ENCODE measurements around the gene FBLL1.
"Not testable (repeated sequence)": the region's sequence is repeated elsewhere in the genome, so short reads cannot be mapped to it uniquely, and the experiment has no call there.

Gene FBLL1

GRCh38 chr5:168530621-168531150 is 1.6 kb downstream of the FBLL1 start:
- TF ChIP-seq, protein P1, sequence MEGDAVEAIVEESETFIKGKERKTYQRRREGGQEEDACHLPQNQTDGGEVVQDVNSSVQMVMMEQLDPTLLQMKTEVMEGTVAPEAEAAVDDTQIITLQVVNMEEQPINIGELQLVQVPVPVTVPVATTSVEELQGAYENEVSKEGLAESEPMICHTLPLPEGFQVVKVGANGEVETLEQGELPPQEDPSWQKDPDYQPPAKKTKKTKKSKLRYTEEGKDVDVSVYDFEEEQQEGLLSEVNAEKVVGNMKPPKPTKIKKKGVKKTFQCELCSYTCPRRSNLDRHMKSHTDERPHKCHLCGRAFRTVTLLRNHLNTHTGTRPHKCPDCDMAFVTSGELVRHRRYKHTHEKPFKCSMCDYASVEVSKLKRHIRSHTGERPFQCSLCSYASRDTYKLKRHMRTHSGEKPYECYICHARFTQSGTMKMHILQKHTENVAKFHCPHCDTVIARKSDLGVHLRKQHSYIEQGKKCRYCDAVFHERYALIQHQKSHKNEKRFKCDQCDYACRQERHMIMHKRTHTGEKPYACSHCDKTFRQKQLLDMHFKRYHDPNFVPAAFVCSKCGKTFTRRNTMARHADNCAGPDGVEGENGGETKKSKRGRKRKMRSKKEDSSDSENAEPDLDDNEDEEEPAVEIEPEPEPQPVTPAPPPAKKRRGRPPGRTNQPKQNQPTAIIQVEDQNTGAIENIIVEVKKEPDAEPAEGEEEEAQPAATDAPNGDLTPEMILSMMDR (IDR thresholded peaks at IDR 0.05; ENCODE audit: borderline replicate concordance, insufficient read depth, low read depth, low read length) = no peak
- H3K4me3 ChIP-seq (ENCODE audit: low read depth, low read length) = no peak overlapping the region

DNA sequence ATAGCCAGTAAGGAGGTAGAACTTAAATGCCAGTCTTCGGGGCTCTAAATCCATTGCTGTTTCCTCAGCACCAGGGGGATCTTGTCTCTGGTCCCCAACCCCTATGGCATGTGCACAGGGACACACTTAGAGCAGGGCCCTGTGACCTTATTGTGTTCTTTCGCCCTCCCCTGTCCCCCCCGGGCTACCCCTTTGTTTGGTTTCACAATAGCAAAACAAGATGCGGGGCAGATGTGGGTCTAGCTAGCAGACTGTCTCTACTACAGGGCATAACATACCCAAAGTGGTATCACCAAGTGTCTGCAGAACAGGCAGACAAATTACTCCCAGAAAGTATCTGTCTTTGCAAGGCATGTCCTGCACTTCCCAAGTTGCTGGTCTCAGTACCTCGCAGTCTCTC is 2.1 kb downstream of the FBLL1 start:
- no peak overlapping the region for H3K4me3 ChIP-seq (ENCODE audit: low read depth, low read length)
- TF ChIP-seq, protein P1 (IDR thresholded peaks at IDR 0.05; ENCODE audit: borderline replicate concordance, insufficient read depth, low read depth, low read length) = no peak

GRCh38 chr5:168531987-168532864 is 3.1 kb downstream of the FBLL1 start:
- no peak overlapping the region for H3K4me3 ChIP-seq (ENCODE audit: low read depth, low read length)
- TF ChIP-seq, protein P1 (IDR thresholded peaks at IDR 0.05; ENCODE audit: borderline replicate concordance, insufficient read depth, low read depth, low read length) = no peak

DNA sequence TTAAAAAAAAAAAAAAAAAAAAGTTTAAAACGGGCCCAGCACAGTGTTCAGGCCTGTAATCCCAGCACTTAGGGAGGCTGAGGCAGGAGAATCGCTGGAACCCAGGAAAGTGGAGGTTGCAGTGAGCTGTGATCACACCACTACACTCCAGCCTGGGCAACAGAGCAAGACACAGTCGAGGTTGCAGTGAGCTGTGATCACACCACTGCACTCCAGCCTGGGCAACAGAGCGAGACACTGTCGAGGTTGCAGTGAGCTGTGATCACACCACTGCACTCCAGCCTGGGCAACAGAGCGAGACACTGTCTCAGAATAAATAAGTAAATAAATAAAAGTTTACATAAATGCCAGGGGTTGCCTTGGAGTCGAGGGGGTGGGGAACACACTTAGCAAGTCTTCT is 5.2 kb downstream of the FBLL1 start:
- not testable (repeated sequence) for H3K4me3 ChIP-seq (ENCODE audit: low read depth, low read length)

DNA sequence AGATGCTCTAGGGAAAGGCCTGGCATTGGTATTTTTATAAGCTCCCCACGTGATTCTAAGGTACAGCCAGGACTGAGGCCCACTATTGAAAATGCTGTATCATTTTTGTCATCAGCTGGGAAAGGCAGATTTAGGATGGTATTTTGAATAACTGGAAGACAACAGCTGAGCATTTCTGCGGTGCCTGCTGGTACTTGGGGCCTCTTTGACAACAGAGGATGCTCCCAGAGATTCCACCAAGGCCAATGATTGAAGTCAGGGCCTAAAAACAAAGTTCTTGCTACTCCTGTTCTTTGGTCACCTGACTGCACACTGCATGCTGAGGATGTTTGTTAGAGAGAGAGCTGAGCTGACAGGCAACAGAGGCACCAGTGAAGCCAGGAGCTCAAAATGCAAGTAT is 8.1 kb downstream of the FBLL1 start:
- no peak overlapping the region for H3K4me3 ChIP-seq (ENCODE audit: low read depth, low read length)
- TF ChIP-seq, protein P1 (IDR thresholded peaks at IDR 0.05; ENCODE audit: borderline replicate concordance, insufficient read depth, low read depth, low read length) = no peak

DNA sequence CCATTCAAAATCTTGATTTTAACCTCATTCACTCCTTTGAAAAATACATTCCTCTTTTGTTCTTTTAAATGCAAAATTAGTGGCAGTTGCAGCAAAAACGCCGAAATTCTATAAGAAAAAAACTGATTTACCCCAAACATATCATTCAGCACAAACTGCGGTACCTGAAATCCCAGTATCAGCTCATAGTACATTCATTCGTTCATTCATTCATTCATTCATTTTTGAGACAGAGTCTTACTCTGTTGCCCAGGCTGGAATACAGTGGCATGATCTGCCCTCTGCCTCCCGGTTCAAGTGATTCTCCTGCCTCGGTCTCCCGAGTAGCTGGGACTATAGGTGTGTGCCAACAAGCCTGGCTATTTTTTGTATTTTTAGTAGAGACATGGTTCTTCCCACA is 20.4 kb downstream of the FBLL1 start:
- no peak overlapping the region for H3K4me3 ChIP-seq (ENCODE audit: low read depth, low read length)
- TF ChIP-seq, protein P1 (IDR thresholded peaks at IDR 0.05; ENCODE audit: borderline replicate concordance, insufficient read depth, low read depth, low read length) = no peak

DNA sequence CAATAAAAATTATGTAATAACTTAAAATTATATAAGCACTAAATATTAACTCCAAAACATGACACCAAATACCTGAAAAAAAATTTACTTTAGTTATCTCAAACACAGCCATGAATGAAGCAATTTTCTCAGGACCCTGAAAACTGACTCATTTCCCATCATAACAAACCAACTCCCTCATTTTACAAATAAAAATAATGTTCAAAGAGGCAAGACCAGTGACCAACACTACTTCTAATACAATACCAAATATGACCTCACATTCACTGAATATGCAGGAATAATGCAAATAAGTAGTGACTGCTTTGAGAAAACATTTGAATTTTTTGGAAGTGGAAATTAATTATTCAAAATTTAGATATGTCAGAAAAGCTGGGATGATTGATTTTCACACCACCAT is 21.6 kb downstream of the FBLL1 start:
- TF ChIP-seq, protein P1 (IDR thresholded peaks at IDR 0.05; ENCODE audit: borderline replicate concordance, insufficient read depth, low read depth, low read length) = no peak
- H3K4me3 ChIP-seq (ENCODE audit: low read depth, low read length) = no peak overlapping the region
